ENCODE data around the gene COMMD4. TPM values are rescaled to one million over a fixed set of nuclear protein-coding genes. Genes with fewer than 3 reads are reported as not detected.

Gene COMMD4
- total and polyA plus RNA-seq, 2 of the 4 experiments (the other 2 are of a cell fraction) = 91.2 to 133 TPM

DNA sequence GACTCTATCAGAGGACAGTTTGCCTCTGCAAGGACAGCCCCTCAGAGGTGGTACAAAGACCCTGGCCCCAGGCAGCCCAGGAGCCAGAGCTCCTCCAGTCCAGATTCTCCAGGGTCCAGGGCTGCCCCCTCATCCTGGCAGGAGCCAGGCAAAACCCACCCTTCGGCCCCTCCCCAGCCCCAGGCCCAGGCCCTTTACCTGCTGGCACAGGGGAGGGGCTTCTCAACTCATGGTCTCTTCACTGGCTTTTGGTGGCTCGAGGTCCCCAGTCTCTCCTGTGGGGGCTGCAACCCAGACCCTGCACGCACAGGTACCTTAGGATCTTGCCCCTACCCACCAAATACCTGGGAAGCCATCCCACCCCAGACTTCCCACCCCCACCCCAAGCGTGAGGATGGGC, 19.5 kb downstream of the COMMD4 start:
- dilution Hi-C loops (cut with HindIII; ENCODE audit: low sequenced_read_pairs, unreplicated experiment) (no loop called here), in situ Hi-C loops (cut with MboI; ENCODE audit: low sequenced_read_pairs) (no loop called here), intact Hi-C loops (cut with micrococcal nuclease) (no loop called here)
- Histone ChIP-seq H3K4me3 (ENCODE audit: insufficient read depth, low read depth, low read length) (no peak overlapping the region), H2BK5ac (ENCODE audit: low read depth, low read length, poor library complexity, severe bottlenecking) (no peak overlapping the region), H2BK120ac (ENCODE audit: low read depth, low read length) (no peak overlapping the region), H3K4ac (ENCODE audit: low read depth, low read length) (no peak overlapping the region), H3K14ac (replicated peaks; ENCODE audit: low read depth, low read length) (no peak overlapping the region), H3K56ac (ENCODE audit: extremely low read depth, insufficient read depth, low read length) (no peak overlapping the region), H3K4me1 (ENCODE audit: control insufficient read depth, insufficient read depth, low read length) (no peaks in the 10 kb centered on the region), H3K9me3 (ENCODE audit: control insufficient read depth, insufficient read depth, low read length) (no peaks in the 10 kb centered on the region), H3K9ac (ENCODE audit: low read depth, low read length) (no peak overlapping the region), H3K9me1 (ENCODE audit: insufficient read depth, low read length) (peaks cover 17% of the 10 kb centered on the region), H4K8ac (ENCODE audit: low read depth in 2 of 2, low read length in 2 of 2) (no peak overlapping the region), H3K36me3 (ENCODE audit: control insufficient read depth, insufficient read depth, low read length) (peaks cover 44% of the 10 kb centered on the region), H2AK5ac (ENCODE audit: low read depth, low read length) (no peak overlapping the region), H4K20me1 (ENCODE audit: insufficient read depth, low read length) (no peaks in the 10 kb centered on the region), H2AK9ac (replicated peaks; ENCODE audit: low read depth, low read length, poor library complexity) (no peak overlapping the region), H2BK20ac (ENCODE audit: low read depth, low read length) (no peak overlapping the region), H2AFZ (replicated peaks; ENCODE audit: low read length, poor library complexity) (no peak overlapping the region), H3K18ac (ENCODE audit: low read depth, low read length) (no peak overlapping the region), H2BK15ac (ENCODE audit: low read depth, low read length) (no peak overlapping the region), H3K23ac (ENCODE audit: low read depth, low read length) (no peak overlapping the region), H3K27me3 (ENCODE audit: control insufficient read depth, insufficient read depth, low read length) (no peaks in the 10 kb centered on the region), H4K91ac (ENCODE audit: insufficient read depth, low read depth, low read length) (no peak overlapping the region), H3K79me1 (ENCODE audit: low read depth in 1 of 2, low read length in 2 of 2) (no peaks in the 10 kb centered on the region; a peak in 1 of 4 replicates), H3K27ac (ENCODE audit: insufficient read depth, low read length) (no peak overlapping the region), H3K4me2 (ENCODE audit: low read depth, low read length) (no peak overlapping the region), H4K5ac (ENCODE audit: low read depth, low read length) (no peak overlapping the region)
- POLR2A ChIA-PET (ENCODE audit: unreplicated experiment) = no interaction called here
- ATAC-seq (ENCODE audit: low read depth) (no peak), DNase-seq (no peak)
- TF ChIP-seq ELK1 (IDR thresholded peaks at IDR 0.05; ENCODE audit: borderline replicate concordance, low read depth, low read length) (no peak), CEBPB (IDR thresholded peaks at IDR 0.05; ENCODE audit: low read depth, low read length) (no peak), CHD1 (IDR thresholded peaks at IDR 0.05; ENCODE audit: low read depth, low read length) (no peak), MAZ (IDR thresholded peaks at IDR 0.05; ENCODE audit: borderline replicate concordance, low read depth, low read length) (no peak), NFE2L2 (IDR thresholded peaks at IDR 0.05; ENCODE audit: low read depth, low read length) (no peak), MXI1 (IDR thresholded peaks at IDR 0.05; ENCODE audit: borderline replicate concordance, low read depth, low read length) (no peak)
- TF ChIP-seq, protein P1, sequence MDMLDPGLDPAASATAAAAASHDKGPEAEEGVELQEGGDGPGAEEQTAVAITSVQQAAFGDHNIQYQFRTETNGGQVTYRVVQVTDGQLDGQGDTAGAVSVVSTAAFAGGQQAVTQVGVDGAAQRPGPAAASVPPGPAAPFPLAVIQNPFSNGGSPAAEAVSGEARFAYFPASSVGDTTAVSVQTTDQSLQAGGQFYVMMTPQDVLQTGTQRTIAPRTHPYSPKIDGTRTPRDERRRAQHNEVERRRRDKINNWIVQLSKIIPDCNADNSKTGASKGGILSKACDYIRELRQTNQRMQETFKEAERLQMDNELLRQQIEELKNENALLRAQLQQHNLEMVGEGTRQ (IDR thresholded peaks at IDR 0.05; ENCODE audit: low read depth, low read length) = no peak
- WGBS, 2 experiments (ENCODE audit: extremely low coverage in 2 of 2, insufficient read length in 1 of 2) = 100% methylated on average over 1 of the region's 4 CpGs; no CpG with 5 or more reads in 1 of the 2 experiments
- BruUV-seq (replicated peaks) = no TSS peak
- CTCF ChIA-PET = no interaction called here

All from IMR-90 (cell line).